Effector CD4-positive, alpha-beta T cell (primary cell): ENCODE results near the gene NT5C3B.
A peak's percentile ranks its signal among the peaks of the same experiment; 100 is the strongest.

ENCODE experiments used
- DNase-seq: peaks from one replicate; pipeline ENCODE4 v3.0.0-alpha.2; 2020

Gene NT5C3B

DNA sequence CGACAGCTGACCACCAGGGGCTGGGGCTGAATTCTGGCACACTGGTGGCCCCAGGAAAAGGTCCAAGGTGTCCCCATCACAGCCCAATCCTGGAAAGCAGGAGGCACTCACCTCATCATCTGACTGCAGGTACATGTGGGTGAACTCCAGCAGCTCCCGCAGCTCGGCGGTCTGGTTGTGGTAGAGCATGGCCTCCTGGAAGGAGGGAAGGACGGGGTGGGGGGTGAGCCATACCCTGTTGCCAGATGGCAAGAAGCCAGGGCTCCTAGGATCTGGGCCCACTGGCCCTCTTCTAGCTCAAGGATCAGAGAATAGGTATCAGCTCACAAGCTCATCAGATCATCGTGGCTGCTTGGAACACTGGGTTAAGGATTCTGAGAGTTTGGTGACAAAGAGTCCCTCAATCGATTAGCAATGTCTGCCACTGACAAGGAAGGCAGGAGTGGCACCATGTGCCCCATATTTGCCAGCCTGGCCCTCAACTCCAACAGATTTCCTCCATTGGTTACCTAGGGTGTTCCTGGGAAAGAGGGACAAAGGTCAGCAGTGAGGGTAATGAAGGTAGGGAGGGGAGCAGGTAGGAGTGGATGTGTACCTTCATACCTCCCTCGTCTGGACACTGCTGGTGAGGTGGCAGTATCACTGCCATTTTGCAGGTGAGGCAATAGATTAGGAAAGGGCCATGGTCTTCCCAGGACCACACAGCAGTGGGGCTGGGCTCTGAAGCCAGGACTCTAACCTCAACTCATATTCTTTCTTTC is 29.2 kb downstream of the NT5C3B start:
- no peak for DNase-seq

DNA sequence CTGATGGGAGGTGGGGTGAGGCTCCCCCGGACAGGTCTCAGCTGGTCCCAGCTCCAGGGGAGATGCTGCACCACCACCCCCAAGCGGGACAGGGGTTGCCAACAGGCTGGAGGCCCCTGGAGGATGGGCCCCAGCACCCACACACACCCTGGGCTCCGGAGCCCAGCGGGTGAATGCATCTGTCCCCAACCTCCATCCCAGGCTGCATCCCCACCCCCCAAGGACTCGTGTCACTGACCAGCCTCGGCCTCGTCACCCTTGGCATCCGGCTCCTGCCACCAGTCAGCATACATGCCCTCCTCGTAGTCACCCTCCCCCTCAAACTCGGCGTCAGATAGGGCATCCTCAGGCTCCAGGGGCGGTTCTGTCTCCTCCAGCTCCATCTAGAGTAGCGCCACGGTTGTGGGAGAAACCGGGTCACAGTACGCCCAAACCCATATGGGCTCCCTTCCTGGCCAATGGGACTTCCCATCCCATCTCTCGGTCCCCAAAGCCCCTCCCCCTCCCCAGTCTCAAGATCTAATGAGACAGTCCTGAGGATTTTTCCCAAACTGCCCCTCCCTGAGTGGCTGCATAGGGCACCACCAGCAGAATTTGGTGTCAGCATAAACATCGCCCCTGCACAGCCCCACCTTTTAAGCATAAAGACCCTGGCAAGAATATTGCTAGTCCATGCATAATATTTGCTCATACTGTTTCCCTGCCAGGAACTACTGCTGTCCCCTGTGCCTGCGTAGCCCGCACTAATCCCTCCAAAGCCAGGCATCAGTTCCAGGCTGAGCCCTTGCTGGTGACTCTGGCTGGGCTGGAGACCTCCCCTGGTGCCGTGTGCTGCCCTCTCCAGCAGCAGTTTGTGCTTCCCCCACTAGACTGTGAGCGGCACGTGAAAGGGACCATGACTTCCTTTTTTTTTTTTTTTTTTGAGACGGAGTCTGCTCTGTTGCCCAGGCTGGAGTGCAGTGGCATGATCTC is 32.7 kb downstream of the NT5C3B start:
- no peak for DNase-seq

DNA sequence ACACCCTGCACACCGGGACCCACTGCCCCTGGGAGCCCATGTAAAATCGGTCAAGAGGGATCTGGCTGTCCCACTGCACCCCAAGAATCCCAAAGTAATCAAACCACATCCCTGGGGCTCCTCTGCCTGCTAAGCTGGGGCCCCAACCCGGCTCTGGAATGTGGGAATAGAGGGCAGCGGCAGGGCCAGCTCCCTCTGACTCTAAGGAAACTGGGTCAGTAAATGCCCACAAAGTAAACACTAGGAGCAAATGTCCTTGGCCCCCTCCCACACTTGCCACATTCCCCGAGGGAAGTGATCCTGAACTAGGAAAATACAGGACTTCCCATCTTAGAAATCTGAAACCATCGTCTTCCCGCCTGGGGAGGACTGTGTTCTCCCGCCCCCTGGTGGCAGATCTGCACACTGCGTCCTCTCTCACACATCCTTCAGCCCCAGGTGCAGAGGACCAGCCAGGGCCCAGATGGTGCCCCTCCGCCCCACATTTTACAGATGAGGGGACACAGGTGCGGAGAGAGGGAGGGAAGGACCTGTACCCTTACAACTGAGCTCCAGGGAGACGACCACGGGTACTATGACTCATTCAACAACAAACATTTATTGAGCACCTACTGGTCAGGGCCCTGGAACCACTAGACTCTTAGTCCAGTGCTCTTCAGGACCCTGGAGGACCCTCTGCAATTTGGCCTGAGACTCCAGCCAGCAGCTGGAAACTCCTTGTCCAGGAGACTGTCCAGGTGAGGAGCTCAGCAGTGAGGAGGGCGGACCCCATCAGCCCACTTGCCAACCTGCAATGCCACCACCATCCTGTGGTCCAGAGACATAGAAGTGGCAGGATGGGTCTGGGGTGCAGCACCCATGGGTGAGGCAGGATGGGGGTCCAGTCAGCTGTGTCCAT is 34.4 kb downstream of the NT5C3B start:
- DNase-seq, result peak; percentile 71

DNA sequence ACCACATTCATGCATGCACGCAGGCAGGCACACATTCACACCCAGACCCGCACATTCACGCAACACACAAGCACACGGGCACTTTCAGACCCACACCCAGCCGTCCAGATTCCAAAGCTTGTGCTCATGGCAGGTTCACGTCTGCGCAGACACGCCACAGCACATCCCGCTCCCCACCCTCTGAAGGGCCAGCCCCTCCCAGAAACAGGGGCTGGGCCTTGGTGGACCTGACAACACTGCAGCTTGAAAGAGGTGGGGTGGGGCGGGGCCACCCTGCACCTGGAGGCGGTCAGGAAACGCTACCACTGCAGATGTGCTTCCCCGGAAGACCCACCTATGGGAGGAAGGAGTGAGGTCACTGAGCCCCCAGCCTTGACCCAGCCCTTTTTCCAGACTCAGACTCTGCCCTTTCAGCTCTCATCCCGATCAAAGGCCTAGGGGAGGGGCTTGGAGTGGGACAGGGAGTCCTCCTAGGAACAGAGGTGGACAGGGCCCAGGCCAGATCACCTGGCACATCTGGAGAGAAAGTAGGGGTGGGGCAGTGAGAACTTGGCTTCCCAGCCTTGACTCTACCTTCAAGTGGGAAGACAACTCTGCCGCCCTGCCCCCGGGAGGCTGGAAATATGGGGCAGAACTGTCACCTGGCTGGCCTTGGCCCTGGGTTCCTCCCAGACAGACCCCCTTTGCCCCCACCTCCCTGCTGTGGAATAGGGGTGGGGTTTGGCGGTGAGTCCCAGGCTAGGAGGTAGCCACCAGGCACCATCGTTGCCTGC is 35.2 kb downstream of the NT5C3B start:
- DNase-seq, result no peak

DNA sequence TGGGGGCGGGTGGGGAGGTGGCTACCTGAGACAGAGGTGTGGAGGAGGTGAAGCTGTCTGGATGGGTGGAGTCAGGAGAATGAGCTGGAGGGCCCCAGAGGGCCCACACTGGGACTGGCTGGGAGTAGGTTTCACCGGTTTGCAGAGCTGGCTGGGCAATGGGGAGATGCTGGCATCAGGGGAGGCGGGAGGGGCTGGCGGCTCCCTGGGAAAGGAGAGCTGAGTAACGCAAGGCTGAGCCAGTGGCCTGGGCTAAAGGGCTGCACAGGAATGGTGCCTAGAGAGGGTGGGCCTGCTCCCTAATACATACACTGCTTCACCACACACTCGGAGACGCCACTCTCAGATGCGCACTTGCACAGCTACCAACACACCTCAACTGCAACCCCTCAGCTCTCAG is 36.7 kb downstream of the NT5C3B start:
- no peak for DNase-seq

DNA sequence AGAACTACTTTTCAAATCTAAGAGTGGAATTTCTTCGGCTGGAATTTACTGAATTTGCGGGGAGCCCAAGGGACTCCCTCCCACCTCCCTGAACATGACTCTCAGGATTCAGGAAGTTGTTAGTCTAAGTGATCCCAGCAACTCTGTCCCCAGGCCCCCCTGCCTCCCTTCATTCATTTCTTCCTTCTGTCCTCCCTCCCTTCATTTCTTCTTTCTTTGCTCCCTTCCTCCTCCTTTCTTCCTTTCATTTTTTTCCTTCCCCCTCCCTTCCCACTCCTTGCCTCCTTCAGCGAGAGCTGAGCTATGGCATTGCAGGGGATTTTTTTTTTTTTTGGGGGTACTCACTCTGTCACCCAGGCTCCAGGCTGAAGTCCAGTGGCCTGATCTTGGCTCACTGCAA is 38.7 kb downstream of the NT5C3B start:
- no peak for DNase-seq

DNA sequence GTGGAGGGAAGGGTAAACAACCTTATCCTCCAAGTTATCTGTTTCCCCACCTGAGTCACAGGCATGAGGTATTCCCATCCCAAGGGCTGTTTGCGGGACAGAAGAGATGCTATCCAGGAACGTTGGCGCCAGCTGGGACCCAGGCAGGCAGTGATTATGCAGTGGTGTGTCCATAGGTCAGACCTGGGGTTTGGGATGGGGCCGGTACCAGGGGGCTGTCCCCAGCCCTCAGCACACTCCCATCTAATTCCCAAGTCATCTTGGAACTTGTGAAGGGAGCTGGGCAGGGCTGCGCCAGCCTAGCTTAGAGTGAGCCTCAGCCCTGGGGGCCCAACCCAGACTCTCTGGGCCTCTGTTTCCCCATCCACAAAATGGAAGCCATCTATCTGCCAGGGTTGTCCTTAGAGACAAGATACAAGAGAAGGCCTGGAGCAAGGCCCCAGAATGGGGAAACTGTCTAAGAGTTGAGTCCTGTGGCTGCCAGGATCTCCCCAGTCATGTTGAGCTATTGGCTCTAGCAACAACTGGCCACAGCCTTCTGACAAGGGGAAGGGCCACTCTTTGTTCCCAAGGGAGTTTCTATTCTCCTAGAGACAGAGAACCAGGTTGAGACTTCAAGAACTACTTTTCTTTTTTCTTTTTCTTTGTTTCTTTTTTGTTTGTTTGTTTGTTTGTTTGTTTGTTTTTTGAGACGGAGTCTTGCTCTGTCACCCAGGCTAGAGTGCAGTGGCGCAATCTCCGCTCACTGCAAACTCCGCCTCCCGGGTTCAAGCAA is 39.7 kb downstream of the NT5C3B start:
- DNase-seq, result no peak

DNA sequence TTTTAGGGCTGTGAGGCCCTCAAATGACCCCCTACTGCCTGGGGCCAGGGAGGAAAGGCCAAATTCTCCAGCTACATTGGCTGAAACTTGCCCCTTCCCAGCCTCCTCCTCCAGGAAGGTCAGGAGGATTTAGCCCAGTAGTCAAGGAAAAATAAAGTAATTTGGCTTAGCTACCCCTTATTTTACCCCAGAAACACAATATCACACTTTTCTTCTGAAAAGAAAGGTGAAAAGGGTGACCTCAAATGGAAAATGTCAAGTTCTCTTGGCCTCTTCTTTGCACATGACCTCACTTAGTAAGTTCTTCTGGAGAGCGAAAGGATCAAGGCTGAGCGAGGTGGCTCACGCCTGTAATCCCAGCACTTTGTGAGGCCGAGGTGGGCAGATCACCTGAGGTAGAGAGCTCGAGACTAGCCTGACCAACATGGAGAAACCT is 41.5 kb downstream of the NT5C3B start:
- DNase-seq, result no peak

DNA sequence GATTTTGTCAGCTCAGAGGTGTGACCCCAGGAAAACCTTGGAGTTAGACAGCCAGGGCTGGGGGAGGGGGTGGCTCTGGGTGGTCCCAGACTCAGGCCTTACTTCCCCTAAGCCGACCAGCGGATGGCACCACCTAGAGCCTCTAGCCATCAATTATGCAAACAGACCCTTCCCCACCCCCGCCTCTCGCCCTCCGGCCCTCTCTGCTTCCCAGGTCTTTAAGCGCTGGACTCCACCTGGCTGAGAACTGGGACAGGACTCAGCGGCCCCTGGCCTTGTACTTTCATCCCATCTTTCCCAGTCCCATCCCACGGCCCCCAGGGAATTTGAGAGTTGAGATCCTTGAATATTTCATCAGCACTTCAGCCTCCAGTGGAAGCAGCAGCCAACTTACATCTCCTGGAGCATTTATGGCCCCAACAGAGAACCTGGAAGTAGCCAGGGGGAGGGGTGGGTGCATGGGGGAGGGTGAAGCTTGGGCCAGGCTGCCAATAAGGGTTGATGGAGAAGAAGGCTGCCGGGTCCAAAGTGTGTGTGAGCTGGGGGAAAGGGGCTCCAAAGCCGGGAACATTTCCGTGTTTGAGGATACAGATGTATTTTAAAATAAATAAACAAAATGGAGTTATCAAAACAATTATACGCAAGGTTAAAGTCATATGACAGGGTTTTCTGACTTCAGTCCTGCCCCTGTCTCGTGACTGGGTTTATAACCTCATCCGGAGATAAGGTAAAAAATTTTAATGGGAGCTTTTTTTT is 42.1 kb downstream of the NT5C3B start:
- no peak for DNase-seq

DNA sequence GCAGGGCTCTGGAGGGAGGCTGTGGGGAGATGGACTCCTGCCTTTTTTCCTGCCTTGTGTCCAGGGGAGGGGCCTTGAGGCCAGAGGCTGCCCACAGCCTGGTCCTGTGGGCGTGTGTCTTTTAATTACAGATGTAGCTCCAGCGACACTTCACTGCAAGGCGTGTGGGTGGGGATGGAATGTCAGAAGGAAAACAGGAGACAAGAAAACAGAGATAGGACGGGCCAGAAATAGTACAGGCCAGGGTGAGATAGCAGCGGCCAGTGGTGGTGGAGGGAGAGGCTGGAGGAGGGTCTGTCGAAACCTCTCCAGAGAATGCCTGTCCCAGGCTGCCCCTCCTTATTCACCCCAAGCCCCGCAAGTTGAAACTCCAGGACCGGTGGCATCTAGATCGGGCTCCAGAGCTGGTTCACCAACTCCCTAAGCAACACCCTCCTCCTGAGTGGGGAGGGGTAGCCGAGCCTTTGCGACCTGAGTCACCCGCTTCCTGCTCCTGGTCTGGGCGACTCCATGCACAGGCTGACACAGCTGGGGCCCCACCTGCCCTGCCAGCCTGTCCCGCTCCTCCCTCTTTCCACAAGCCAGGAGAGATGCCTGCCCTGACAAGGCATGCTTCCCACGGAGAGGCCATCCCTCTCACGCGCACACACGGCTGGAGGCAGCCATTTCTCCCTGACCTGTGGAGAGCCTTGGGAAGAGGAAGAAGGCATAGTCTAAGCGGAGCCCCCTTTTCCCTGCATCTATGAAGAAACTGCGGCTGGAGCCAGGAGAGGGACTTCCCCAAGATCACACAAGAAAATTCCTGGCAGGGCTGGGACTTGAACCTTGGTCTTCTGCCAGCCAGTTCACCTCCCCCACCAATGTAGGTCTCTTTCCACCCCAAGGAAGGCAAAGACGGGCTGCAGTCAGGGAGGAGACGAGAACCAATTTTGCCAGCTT is 42.9 kb downstream of the NT5C3B start:
- DNase-seq, result no peak

DNA sequence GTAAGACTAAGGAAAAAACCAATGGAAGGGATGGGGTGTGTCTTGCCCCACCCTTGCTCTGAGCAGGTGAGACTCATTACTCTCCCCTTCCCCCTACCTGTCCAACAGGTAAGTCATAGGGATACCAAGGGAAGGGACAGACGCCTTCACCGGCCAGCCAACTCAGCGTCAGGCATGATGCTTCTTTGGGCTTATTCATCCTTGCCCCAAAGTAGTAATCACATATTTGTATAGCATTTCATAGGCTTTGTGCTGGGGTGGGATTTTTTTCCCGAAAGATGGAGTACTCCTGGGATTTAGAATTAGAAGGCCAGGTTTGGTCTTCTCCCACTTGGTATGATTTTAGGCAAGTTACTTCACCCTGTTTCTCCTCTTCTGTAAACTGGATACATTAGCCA is 49.0 kb downstream of the NT5C3B start:
- no peak for DNase-seq

DNA sequence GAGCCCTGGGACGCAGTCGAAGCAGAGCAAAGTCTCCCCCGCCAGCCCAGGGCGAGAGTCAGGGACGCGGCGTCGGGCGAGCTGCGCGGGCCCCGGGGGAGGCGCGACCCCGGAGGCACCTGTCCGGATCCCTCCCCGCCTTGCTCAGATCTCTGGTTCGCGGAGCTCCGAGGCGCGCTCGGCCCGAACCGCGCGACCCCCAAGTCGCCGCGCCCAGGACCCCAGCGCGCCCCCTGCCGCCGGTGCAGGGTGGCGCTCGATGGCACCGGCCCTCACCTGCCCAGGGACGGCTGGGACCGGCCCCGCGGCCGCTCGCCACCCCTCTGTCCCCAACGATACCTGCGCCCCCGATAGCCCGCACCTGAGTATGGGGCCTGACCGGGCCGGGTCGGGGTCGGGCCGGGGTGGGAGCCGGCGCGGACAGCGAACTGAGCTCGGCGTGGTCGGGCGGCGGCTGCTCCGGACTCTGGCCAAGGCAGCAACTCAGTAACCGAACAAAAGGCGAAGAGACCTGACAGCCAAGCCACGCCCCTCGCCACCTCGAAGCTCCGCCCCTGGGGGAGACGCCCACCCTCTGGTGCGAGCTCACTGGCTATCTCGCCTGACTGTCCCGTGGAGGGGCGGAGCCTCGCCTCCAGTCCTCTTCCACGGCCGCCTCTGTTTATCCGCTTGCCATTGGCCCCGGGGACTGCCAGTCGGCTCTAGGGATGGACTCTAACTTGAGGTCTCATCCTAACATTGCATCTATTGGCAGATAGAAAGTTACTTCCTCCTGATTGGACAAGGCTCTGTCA is 49.6 kb downstream of the NT5C3B start, which contains the start of gene JUP:
Gene JUP, minus strand, starts transcription at position 485 of the 794 bp plus-strand sequence. CDS start 14,857 bp downstream, outside the sequence.
- DNase-seq, result peak; percentile 78

DNA sequence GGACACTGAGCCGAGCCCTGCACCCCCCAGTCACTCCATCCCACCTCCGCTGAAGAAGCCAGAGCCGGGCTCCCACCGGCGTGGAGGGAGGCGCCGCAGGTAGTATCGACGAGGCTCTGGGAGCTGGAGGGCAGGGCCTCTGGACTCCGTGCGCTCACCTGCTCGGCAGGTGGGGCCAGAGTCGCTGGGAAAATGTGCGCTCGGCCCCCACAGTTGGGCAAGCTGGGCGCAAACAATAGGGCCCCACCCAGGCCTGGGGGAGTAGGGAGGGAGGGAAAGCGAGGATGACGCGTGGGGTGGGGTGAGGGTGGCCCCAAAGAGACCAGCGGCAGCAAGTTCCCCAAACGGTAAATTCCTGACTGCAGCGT is 50.2 kb downstream of the NT5C3B start:
- no peak for DNase-seq

DNA sequence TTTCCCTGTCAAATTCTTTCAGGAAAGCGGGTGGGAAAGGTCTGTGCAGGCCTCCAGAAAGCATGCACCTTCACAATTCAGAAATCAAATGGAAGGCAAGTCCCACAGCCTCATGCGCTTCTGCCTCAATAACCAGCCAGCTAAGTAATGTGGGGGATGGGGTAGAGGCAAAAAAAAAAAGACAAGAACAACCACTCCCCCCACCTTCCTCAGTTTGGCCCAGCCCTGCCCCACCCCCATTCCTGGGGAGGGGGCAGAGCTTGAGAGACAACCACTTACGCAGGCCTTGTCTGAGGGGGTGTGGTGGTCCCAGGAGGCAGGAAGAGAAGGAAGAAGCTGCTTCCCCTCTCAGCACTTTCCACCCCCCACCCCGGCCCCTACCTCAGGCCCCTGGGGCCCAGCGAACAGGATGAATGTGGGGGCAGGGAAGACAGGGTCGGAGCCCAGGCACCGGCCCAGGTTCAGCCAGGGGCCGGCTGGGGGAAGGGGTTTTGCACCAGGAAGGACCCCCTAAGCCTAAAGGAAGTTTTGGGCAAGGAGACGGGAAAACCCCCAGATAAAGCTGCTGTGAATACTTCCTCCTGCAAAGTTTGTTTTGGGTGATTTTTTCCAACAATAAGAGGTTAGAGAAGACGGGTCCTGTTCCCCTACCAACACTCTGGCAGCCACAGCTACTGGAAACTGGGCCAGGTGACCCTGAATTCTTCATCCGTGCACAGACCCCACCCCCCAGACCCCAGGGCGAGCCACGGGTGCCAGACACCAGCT is 50.8 kb downstream of the NT5C3B start:
- no peak for DNase-seq

DNA sequence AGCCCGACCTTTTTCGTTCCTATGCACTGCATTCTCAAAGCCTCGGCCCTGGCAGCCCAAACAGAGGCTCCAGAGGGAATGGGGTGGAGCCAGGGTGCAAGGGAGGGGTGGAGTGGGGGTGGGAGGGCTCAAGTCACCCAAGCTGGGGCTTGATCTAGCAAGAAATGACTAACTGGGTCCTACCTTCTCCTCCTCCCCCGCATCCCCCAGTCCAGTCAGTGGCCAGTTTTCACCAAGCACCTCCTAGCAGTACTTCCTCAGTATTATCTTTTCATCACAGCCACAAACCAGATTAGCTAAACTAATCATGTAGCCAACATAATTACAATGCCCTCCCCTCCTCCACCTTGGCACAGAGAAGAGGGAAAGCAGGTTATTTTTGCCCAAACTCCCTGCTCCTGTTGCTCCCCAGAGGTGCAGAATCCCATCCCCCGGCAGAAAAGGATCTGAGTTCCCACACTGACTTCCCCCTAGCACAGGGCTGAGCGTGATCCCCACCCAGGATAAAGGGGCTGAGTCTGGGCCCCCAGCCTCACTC is 51.8 kb downstream of the NT5C3B start:
- DNase-seq, result no peak

DNA sequence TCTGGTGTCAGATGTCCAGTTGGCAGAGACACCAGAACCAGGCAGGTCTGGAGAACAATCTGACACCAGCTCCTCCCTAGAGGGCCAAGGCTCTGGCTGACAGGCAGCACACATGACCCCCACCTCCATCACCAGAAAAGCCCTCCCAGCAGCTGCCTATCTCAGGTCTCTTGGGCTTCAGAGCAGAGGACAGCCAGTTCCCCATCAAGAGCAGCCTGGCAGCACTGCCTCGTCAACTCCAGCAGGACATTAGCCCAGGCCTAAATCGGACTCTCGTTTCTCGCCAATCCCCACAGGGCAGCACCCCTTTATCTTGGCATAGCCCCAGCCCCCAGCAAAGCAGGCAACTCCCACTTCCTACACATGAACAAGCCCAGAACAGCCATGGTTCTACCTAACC is 53.9 kb downstream of the NT5C3B start:
- no peak for DNase-seq
